NCI-H1436 (cell line): ENCODE results near the gene ARL4D.
A peak's percentile ranks its signal among the peaks of the same experiment; 100 is the strongest.
"Not testable (repeated sequence)": the region's sequence is repeated elsewhere in the genome, so short reads cannot be mapped to it uniquely, and the experiment has no call there.

Experiments used
- DNase-seq: peaks from one replicate; lab custom pipeline; 2025; lab: John Stamatoyannopoulos, UW

The ARL4D gene

DNA sequence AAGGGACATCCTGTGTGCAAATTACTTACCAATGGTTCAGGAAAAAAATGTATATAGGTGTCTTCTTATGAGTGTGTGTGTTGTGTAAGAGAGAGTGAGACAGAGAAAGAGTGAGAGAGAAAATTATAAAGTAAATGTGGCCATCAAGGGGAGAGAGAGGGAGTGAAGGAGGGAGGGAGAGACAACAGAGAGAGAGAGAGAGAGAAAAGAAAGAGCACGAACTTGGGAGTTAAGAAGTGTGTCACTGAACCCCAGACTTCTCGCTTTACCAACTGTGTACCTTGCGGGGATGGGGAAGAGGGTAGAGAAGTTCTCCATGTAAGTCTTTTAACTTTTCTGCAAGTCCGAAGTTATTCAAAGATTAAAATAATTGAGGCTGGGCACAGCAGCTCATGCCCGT lies 28.8 kb upstream of the ARL4D start:
- DNase-seq = no peak

DNA sequence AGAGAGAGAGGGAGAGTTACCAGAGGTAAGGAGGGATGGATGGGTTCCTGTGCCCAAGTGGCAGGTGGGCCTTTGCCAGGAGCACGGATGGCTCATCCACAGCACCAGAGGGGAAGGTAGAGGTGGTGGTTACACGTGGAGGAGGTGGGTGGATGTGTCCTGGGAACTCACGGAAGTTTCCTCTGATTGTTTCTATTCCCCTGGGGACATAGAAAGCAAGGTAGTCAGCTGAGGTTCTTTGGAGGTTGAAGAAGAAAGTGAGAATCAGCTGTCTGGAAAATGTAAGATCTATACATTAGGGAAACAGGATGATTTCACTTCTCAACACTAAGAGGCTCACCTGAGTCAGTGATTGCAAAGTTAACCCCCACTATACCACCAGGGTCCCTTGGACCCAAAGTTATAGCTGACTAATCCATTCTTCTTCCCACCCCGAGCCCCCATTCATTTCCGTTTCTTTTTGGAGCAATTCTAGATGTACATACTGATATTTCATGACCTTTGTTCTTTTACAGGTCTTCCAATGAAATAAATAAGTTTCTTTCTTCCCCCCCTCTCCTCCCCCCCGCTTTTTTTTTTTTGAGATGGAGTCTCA lies 27.5 kb upstream of the ARL4D start:
- no peak for DNase-seq

DNA sequence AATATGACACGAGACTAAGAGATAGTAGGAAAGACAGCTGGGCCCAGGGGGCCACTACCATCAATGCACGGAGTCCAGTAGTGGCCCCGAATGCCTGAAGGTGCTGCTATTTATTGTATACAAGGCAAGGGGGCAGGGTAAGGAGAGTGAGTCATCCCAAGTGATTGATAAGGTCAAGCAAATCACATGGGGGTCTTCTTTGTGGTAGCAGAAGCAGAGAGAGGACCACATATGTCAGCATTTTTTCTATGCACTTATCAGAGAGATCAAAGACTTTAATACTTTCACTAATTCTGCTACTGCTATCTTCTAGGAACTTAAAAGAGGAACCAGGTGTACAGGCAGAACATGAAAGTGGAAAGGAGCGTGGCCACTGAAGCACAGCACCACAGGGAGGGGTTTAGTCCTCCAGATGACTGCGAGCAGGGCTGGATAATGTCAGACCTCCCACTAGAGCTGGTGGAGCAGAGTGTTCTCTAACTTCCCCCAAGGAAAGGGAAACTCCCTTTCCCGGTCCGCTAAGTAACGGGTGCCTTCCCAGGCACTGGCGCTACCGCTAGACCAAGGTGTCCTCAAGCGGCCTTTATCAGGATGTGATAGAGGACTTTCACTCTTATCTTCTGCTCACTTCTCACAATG lies 26.4 kb upstream of the ARL4D start:
- no peak for DNase-seq

DNA sequence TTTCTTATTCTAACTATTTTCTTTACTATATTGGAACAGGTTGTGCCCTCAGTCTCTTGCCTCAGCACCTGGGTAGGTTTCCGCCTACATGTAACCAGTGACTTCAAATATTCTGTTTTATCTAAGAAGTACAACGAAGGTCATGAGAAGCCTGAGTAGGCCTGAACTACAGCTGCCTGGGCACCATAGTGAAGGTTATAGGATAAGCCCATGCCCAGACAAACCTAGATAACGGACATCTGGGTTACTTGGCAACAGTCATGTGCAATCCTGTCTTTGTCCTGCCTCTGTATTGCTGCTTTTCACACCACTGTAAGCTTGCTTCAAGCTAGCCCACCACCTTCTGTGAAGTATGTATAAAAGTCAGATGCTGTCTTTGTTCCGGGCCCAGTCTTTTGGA lies 25.4 kb upstream of the ARL4D start:
- DNase-seq = no peak

DNA sequence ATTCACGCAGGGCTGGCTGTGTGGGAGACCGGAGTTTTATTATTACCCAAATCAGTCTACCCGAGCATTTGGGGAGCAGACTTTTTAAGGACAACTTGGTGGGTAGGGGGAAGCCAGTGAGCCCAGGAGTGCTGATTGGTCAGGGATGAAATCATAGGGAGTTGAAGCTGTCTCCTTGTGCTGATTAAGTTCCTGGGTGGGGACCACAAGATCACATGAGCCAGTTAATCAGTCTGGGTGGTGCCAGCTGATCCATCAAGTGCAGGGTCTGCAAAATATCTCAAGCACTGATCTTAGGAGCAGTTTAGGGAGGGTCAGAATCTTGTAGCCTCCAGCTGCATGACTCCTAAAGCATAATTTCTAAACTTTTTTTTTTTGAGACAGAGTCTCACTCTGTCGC lies 22.9 kb upstream of the ARL4D start:
- not testable (repeated sequence) for DNase-seq

DNA sequence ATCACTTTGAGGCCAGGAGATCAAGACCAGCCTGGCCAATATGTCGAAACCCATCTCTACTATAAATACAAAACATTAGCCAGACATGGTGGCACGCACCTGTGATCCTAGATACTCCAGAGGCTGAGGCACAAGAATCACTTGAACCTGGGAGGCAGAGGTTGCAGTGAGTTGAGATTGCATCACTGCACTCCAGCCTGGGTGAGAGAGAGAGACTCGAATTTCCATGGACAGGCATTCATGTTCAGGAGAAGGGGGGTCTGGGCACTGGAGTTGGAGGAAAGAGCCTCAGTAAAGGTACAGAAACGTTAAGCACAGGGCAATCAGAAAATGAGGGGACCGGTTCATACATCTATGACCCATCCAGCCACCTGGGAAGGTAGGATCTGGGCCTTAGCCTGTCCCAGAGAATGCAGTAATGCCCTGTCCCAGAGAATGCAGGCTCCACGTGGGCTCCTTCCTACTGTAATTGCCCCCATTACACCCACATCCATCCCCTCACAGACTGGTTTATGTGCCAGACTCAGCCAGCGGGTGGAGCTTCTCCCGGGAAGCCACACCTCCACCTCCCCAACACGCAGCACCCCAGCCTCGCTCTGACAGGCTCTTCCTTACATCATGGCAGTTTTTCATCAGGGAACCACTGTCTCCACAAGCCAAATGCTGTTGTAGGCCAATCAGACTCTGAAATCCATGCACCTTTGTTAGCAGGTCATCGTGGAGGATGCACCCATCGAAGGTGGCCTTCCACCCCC lies 21.6 kb upstream of the ARL4D start:
- no peak for DNase-seq

DNA sequence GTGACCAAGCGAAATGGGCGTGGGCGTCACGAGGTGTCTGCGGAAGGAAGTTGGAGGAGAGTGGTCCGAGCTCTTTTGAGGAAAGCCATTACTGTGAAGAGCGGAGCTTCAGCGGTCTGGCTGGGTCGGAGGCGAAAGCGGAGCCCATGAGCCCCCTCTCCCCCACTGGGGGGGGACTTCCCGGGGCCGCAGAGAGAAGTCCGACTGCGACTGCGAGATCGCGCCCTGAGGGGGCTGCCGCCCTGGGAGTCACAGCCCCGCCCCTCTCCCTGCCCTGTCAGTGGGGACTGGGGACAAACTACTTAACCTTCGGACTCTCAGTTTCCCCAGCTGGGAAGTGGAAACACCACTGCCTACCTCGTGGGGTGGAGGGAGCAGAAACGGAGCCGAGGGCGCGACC lies 20.0 kb upstream of the ARL4D start:
- DNase-seq = no peak

DNA sequence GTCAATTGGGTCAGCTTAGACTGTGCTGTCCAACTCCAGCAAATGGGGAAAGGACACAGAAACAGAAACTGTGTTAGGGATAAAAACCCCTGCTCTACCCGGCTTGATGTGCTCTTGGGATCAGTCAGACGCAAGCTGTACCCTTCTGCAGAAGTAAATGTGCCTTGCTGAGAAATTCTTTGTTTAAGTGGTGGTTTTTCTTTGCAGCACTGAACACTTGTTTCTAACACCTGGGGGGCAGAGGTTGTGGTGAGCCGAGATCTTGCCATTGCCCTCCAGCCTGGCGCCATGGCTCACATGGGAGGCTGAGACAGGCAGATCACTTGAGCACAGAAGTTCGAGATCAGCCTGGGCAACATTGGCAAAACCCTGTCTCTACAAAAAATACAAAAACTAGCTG lies 18.5 kb upstream of the ARL4D start:
- no peak for DNase-seq

DNA sequence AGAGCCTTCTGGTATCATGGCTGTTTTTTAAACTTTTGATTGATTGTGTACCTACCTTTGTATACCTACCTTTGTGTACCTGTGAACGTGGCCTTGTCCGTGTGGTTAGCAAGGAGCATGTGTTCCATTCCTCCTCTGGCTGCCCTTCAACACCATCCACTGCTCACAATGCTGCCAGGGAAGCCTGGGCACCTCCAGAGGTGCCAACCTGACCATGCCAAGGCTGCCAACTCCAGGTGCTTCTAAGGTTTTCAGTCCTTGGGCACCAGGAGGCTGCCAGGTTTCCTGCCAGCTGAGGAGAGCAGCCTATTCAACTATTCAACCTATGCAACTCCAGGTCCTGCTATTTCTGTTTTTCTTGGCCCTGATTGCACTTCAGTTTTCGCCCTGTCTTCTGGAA lies 17.6 kb upstream of the ARL4D start:
- DNase-seq = no peak

DNA sequence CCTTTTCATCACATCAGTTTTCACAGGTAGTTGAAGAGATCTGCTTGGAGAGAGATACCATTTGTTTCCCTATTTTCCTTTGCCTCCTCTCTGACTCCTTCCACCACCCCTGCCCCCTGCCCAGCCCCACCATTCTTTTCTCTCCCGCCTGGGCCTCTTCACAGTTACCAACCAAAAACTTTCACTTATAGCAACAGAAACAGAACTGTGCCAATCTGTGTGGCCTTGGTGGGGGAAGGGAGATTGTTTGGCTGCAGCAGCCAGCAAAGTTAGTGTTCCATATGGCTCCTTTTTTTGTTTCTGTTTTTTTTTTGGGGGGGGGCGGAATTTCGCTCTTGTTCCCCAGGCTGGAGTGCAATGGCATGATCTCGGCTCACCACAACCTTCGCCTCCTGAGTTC lies 17.2 kb upstream of the ARL4D start:
- DNase-seq = no peak

DNA sequence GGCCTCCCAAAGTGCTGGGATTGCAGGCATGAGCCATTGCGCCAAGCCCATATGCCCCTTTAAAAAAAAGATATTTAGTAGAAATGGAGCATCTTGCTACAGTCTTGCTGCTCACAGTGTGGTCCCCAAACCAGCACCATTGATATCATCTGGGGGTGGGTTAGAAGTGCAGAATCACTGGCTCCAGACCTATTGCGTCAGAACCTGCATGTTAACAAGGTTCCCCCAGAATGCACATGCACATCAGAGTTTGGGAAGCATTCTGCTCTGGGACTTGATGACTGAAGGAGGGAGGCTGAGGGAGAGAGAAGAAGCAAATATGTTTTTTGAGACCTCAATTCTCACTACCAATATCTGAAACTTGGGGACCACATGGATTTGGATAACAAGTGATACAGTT lies 16.0 kb upstream of the ARL4D start:
- no peak for DNase-seq

DNA sequence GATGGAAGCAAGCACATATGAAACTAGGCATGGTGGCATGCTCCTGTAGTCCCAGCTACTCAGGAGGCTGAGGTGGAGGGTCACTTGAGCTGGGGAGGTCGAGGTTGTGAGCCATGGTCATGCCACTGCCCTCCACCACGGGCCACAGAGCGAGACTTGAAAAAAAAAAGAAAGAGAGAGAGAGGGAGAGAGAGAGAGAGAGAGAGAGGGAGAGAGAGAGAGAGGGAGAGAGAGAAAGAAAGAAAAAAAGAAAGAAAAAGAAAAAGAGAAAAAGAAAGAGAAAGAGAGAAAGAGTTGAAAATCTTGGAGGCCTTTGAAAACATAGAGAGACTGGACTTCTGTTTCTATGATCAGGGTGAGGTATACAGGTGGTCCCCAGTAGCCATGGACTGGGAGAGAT lies 15.4 kb upstream of the ARL4D start:
- DNase-seq = no peak

DNA sequence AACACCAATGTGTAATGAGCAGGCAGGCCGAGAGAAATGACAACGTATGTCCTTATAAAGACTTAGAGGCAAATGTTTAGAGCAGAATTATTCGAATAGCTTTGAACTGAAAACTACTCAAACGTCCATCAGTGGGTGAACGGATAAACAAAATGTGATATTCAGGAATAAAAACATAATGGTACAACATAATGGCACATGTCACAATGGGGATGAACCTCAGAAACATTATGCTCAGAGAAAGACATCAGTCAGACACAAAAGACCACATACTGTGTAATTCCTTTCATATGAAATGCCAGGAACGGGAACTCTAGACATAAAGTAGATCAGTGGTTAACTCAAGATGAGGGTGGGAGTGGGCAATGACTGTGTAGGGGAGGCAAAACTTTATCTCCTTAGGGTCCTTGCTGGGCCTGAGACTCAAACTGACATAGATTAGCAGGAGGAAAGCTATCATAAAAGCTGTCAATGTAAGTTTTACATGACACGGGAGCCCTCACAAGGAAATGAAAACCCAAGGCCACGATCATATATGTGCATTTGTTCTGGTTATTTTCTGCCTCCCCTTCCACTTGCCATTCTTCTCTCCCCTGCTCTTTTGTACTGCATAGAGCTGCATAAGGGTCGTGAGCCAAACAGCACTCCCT lies 14.8 kb upstream of the ARL4D start:
- no peak for DNase-seq

DNA sequence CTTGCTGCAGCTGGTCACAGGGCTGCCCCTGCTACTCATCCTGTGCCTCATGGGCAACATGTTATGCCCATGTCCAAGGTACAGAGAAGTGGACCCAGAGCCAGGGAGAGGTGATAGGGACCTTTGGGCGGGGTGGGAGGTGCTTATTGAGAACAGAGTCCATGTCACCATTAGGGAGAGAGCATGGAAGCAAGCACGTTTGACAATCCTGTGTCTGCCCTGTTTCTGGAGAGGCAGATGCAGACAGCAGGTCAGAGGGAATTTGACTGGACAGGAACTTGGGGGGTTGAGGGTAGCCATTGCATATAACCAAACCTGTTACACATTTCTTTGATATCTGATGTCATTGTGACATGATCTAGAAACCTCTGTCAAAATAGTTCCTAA lies 14.3 kb upstream of the ARL4D start:
- DNase-seq = no peak

DNA sequence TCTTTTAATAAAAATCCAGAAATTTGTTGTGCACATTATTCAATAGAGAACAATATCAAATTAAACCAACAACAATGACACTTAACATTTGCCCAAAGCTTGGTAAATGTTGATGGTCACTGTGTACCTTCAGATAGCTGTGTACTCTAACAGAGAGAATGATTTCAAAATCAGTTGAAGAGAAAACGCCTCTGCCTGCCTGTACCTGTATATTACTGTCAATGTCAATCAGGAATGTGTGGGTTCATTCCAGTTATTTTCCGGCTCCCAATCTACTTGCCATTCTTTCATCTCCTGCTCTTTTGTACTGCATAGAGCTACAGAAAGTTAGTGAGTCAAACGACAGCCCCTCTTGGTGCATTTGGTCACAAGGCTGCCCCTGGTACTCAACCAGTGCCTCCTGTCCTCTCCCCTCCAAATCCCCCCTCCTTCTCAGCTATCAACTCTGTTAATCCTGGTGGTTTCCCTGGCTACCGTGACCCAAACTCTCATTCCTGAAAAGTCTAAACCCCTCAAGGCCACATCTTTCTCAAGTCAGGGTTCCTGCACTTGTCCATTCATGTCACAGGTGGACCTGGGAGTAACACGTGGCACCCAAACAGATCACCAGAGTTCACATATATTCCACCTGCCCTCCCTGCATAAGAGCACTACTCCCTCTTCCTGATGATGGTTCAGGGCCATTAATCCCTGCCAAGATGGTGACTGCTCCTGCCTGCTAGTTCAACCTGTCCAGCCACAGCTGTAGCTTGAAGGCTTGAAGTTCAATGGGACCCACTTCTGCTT lies 13.6 kb upstream of the ARL4D start:
- DNase-seq = no peak

DNA sequence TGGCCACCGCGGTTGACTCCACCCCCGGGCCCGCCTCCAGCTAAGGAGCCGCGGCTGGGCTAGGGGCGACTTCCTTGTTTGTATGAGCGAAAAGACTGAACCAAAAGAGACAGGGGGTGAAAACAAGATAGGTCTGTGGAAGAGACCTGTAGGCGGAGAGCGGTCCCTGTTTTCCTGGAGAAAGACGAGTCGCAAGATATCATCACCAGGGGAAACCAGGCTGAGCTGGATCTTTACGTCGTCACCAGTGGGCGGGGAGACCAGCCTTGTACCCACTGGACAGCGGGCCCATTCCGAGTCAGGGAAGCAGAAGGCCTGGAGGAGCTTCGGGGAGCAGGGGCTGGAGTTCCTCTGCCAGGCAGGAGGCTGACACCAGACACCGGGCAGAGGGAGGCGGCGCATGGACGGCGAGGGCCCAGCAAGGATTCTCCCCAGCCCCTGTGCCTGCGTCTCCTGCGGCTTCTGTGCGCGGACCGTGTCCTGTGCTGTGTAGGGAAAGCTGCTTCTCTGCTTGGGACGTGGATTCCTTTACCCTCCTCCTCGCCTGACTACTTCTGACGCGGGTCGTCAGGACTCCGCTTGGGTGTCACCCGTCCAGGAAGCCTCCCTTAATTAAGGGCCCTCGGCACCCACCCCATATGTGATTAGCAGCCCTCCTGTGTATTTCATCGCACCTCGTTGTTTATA lies 10.3 kb upstream of the ARL4D start:
- peak; percentile 94 for DNase-seq

DNA sequence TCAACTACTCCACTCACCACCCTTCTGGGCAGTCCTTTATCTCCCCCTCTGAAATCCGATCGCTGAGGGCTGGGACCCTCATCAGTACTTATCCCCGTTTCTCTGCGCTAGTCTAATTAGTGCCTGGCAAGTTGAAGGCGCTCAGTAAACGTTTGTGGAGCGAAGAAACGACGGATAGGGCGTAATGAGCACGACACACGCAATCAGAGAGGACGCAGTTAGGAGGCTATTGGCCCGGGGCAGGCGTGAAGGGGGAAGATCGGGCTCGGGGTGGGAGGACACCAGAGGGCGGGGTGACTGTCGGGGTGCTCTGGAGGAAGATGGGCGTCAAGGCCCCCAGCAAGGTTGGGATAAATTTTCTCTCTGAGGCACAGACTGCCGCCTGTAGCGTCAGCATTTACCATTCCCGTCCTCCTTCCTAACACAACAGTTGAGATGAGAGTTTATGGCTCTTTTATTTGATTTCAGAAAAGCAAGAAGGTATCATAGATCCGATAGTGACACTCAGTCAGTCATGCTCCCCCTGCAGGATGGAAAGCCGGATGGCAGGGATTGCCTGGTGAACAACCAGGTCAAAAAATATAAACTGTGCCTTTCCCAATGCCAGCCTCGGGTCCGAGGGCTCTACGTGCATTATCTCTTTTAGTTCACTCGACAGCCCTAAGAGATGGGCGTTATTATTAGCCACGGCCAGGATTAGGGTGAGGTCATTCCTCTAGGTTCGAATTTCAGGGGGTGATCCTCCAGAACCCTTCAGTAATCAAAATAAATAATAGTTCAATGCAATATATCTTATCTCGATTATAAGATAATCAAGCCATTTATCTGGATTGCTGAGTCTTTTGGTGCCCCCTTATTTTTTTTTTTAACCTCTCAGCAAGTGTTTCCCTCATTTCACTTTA lies 9.5 kb upstream of the ARL4D start:
- DNase-seq = peak; percentile 80

DNA sequence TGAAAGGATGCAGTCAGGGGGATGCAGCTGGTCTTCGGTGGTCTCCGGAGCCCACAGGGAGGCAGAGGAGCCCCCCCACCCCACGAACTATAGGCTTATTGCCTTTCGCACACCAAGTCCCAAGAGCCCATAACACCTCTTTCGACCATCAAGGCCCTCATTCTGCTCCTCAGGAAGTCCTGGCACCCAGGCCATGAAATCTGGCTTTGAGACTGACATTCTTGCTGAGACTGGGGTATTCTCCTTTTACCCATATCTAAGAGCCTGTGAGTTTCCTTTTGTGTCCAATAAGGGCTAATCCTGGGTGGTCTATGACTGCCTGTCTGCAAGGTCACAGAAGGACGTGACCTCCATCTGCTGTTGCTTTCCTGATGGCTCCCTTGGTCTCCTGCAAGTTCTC lies 6.4 kb upstream of the ARL4D start:
- DNase-seq = no peak

DNA sequence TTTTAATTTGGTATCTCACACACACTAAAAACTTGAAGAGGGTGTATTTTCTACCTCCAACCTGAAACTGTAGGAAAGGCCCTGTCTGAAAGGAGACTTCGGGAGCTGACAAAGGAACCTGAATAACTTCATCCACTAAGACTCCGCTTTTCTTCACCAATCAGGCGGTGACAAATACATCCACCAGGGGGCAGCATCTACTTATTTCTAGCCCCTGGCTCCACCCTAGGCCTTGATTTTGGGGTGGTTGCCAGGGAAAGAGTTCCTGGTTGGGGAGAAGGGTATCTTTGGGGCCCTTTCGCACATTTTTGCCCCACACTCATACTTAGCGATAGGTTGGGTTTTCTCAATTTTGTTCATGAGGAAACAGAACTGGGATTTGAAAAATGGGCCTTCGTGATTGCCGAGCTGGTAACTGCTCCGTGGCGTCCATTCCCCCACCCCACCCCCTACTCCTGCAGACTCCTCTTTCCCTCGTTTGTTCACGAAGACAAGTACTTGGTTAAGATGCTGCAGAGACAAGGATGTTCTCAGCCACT lies 4.8 kb upstream of the ARL4D start:
- DNase-seq = peak; percentile 95

DNA sequence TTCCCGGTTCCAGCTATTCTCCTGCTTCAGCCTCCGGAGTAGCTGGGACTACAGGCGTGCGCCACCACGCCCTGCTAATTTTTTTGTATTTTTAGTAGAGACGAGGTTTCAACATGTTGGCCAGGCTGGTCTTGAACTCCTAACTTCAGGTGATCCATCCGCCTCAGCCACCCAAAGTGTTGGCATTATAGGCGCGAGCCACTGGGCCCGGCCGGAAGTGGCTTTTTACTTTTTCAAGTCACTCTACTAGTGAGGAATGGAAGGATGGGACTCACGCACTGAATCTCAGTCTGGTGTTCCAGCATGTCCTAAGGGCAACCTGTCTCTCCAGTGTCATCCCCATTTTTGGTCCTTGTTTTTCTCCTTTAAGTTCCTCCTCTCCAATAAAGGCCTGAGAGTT lies 4.1 kb upstream of the ARL4D start:
- DNase-seq = not testable (repeated sequence)
